Left cardiac atrium (tissue), 4 donors: ENCODE data around the gene TMEM47. TPM values are rescaled to one million over a fixed set of nuclear protein-coding genes. Genes with fewer than 3 reads are reported as not detected.

Source experiments
- ATAC-seq, 2 donors: fragments of 200-7000 bp; cut with Tn5 transposase; one replicate each; pipeline ENCODE4 v1.9.1; 2020; ENCODE audit warnings: mild to moderate bottlenecking in 2 of 2, moderate library complexity in 2 of 2
- DNase-seq: peaks from one replicate; pipeline ENCODE4 v3.0.0-alpha.2; 2020
- intact Hi-C, 2 donors: fragments of 100-400 bp; cut with DNase I; formaldehyde crosslinking; loops; one replicate each; pipeline versions ENCODE4 v1.14.1 to v1.15.1; 2022 to 2023
- total RNA-seq, 2 donors: library from RNA; stranded (reverse); fragmentation: NEBNext Ultra II Directional; extraction: Animal tissue kit (Norgen Biotek cat#: 25700); gene quantifications; one replicate each; pipeline ENCODE4 v1.2.1, GENCODE V29; 2021
- donor health status: DM: no; HTN: yes; CAD: no.
- donor health status: DM: no; HTN: yes; CAD: no; lungs with severe emphysema.
- donor health status: DM: yes; HTN: yes; CAD: no.
- donor health status: Dilated cardiomyopathy.

Gene TMEM47
- total RNA-seq, 2 donors from 2014 or later, result 28.3 to 33.3 TPM

- ATAC-seq (no peak), DNase-seq (no peak)
- intact Hi-C loops, result no loop called here
These were observed 58.7 kb downstream of the TMEM47 start for GRCh38 chrX:34598362-34598761.

GRCh38 chrX:34586936-34587335 lies 70.1 kb downstream of the TMEM47 start:
- intact Hi-C loops, result no loop called here
- DNase-seq (no peak), ATAC-seq (no peak)

GRCh38 chrX:34586346-34586911 lies 70.7 kb downstream of the TMEM47 start:
- ATAC-seq, result no peak
- intact Hi-C loops, result no loop called here
- no peak for DNase-seq

GRCh38 chrX:34585561-34585960 lies 71.5 kb downstream of the TMEM47 start:
- no peak for ATAC-seq
- no peak for DNase-seq
- intact Hi-C loops, result no loop called here

- no peak for DNase-seq
- intact Hi-C loops, result no loop called here
- no peak for ATAC-seq
These were observed 72.3 kb downstream of the TMEM47 start for GRCh38 chrX:34584781-34585180.

GRCh38 chrX:34580069-34580468 lies 77.0 kb downstream of the TMEM47 start:
- ATAC-seq (no peak), DNase-seq (no peak)
- intact Hi-C loops, result no loop called here

- intact Hi-C loops, result no loop called here
- no peak for DNase-seq
- ATAC-seq, result no peak
These were observed 78.8 kb downstream of the TMEM47 start for GRCh38 chrX:34578237-34578636.
